Activated CD8-positive, alpha-beta memory T cell treated with anti-CD3 and anti-CD28 coated beads, Interleukin-2, amount 50 U/mL, for 1 hour (primary cell): Measurements from ENCODE around the gene CHD8.
"Not testable (repeated sequence)": the region's sequence is repeated elsewhere in the genome, so short reads cannot be mapped to it uniquely, and the experiment has no call there.

Source experiments
- DNase-seq: peaks from one replicate; pipeline ENCODE4 v3.0.0-alpha.2; 2020; ENCODE audit errors: extremely low read depth

Gene CHD8

DNA sequence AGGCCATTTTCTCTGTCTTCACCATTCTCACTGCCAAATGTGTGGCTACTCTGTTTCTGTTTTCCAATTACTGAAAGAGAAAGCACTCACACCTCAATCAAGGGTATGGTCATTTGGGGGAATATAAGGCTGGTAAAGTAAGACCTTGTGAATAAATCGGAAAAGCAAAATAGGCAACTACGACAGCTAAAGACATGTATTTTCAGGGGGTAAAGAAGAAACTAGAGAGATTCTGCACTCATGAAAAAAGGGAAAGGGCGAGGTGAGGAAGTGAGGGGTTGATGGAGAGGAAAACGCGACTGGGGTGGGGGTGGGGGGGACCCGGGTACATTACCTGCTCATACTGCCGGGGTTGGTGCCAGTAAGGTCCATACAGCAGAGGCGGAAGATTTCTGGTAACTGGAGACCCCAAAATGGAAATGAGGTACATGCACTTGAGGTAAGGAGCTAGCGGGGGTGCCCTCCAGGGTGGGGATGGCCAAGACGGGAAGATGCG lies 19.3 kb downstream of the CHD8 start:
- DNase-seq: no peak

DNA sequence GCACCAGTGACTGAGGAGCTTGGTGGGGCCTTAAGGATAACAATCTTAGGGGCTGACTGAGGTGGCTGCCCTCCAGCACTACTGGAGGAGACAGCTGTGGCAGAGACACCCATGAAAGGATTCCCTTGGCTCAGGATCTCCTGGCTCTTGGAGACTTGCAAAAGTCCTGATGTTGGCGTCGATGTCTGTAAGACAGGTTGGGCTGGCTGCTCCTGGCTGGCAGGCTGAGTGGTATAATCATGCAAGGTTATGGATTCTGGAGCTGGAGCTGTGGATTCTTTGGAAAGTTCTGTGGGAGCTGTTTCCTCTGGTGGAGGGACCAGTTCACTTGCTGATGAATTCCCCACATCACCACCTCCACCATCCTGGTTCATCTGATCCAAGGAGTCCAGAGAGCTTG lies 24.8 kb downstream of the CHD8 start:
- no peak for DNase-seq

DNA sequence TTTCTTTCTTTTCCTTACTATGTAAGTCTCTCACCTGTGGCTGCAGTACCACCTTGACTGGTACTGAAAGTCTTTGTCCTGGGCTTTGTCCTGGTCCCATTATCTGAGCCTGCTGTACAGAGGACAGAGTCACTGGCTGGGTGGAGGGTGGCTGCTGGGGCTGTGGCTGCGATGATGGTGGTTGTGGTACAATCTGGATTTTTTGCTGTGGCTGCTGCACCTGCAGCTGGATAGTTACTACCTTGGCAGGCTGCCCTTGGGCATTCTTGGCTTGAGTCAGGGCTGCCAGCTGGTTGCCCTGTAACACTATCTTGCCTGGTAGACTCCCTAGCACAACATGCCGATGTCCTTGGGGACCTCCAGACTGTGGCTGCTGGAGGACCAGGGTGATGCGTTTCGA lies 27.0 kb downstream of the CHD8 start:
- no peak for DNase-seq

DNA sequence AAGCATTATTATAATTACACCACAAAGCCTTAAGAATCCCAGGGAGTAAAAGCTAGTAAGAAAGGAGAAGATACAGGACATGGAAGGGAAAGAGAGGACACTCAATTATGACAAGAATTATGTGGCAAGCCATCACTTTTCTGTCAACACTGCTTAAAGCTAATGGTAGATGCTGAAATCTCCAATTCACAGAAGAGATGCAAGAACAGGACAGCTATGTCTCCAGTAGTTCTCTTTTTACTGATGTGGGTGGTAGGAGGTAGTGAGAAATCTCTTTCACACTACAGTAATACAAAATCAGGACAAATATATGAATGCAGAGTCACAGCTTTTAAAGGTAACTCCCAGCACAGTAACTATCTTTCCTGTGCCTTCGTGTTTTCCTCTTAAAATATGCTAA lies 29.2 kb downstream of the CHD8 start:
- DNase-seq: no peak

DNA sequence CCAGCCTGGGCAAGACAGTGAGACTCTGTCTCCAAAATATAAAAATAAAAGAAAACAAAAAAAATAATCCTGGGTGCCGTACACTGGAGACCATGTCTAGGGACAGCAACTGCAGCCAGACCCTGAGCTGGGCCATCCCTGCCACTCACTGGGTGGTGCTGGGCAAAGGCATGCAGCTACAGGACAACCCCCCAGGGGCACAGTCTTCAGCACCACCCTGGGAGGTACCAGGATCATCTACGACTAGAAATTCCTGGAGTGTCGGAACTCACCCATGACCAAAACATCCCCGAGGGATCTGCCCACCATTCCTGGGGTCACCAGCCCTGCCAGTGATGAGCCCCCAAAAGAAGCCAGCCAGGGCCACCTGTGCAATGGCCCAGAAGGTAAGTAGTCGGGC lies 36.4 kb downstream of the CHD8 start:
- no peak for DNase-seq

DNA sequence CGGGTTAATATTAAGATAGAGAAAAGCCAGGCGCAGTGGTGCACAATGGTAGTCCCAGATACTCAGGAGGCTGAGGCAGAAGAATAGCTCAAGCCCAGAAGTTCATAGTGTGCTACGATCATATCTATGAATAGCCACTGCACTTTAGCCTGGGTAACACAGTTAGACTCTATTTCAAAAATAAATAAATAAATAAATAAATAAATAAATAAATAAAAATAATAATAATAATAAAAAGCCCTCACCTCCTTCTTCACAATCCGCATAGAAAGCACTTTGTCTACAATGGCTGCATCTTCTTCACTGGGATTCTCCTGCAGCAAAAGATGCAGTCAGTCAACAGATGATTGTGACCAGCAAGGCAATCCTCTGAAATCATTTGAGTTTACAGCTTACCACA lies 40.6 kb downstream of the CHD8 start:
- DNase-seq: no peak

DNA sequence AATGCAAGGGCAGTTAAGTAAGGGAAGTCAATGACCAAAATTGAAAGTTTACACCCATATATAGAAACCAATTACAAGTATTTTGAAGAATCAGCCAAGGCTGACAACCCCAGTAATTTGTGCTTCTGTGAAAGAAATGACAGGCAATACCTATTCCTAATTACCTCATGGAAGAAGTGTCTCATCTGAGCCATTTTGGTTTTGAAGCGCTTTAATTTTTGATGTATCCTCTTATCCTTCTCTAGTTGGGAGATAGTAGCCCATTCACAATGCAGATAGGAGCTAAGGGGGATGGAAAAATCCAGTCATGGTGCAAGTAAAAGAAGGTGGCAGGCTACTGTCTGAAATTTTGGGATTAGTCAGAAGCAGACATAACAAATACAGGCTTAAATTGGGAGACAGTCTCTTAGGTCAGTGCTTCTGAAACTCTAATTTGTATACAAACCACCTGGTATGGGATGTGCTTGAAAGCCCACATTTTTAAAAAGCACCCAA lies 41.7 kb downstream of the CHD8 start:
- DNase-seq: no peak

DNA sequence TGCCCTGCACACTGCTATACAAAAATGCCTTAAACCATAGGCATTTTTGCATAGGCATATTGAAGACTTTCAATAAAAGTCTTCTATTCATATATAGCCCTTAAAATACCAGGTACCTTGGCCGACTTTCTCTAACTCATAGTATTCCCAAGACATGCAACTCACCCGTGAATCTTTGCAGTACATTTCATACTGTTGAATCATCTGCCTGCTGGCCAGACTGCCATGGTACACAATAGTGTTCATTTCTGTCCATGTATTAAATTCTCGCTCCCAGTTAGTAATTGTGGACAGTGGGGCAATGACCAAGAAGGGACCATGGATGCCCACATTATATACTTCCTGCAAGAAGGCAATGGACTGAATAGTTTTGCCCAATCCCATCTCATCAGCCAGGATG lies 47.8 kb downstream of the CHD8 start:
- DNase-seq: no peak

DNA sequence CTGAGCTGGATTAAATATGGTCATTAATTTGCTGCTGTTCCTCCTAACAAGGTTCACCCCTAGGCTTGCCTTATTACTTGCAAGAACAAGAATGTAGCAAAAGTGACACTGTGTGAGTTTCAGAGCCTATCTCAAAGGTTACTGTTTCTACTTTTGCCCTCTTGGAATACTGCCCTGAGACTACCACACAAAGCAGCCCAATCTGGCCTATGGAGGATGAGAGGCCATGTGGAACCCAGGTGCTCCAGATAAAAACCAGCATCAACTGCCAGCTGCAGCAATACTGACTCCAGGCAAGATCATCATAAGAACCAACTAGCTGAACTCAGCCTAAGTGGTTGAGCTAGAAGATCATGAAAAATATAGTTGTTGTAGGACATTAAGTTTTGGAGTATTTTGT lies 49.7 kb downstream of the CHD8 start:
- DNase-seq: no peak

DNA sequence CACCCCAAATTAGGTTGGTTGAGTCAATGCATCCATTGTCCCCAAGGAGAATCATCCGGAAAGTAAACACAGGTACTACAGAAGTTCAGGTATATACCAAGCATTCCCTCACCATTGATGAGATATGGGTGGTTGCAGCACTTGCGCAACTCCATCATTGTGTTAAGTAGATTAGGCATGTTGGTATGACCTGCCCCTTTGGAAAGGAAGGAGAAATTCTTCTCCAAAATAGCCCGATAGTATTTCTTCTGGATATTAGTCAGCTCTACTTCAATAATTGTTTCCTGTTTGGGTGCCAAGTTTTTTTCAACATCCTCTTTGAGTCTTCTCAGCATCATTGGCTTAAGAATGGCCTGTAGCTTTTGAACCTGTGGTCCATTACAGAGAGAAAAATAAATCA lies 50.8 kb downstream of the CHD8 start:
- DNase-seq: no peak

DNA sequence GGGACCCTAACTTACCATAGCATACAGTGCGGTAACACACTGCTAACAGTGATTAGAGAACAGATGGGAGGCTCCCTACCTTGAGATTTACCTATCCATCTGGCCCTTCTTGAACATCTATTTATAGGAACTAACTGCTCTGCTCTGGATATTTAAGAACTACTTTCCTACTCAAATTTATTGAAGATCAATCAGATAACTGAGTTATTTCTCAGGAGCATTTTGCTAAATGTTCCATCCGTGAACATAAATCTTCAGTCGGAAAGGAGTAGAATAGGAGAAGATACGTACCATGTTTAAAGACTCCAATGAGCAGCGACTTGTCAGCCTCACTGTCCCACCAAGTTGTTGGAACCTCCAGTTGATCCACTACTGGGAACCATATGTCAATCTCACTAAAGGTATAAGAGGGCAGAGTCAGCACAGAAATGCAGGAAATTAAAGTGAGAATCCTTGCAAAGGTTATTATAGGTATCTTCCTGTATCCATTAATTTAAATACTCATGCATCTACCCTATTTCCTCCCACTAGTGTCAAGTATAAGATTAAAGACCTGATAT lies 56.5 kb downstream of the CHD8 start:
- DNase-seq: no peak

DNA sequence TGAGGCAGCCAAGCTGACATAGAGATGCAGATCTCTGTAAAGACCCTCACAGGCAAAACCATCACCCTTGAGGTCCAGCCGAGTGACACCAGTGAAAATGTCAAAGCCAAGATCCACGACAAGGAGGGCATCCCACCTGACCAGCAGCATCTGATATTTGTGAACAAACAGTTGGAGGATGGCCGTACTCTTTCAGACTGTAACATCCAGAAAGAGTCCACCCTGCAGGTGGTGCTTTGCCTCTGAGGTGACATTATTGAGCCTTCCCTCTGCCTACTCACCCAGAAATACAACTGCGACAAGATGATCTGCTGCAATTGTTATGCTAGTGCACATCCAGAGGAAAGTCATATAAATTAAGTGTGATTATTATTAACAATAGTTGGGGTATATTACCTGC lies 57.0 kb downstream of the CHD8 start:
- DNase-seq: no peak

DNA sequence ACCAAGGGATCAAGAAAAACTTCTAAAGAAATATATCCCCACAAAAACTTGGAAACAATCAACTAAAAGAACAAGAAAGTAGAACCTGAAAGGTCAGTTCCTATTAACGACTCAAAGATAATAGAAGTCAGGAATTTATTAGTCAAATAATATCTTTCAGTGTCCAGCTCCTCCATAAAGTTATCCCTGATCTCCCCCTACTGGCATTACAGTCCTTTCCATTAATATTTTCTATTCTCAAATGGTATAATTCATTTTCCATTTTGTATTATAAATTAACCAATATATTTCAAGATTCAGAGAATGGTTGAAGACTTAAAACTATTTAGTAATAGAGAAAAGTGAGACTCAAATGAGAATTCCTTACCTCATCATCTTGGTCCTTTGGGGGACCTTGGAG lies 60.5 kb downstream of the CHD8 start:
- no peak for DNase-seq

DNA sequence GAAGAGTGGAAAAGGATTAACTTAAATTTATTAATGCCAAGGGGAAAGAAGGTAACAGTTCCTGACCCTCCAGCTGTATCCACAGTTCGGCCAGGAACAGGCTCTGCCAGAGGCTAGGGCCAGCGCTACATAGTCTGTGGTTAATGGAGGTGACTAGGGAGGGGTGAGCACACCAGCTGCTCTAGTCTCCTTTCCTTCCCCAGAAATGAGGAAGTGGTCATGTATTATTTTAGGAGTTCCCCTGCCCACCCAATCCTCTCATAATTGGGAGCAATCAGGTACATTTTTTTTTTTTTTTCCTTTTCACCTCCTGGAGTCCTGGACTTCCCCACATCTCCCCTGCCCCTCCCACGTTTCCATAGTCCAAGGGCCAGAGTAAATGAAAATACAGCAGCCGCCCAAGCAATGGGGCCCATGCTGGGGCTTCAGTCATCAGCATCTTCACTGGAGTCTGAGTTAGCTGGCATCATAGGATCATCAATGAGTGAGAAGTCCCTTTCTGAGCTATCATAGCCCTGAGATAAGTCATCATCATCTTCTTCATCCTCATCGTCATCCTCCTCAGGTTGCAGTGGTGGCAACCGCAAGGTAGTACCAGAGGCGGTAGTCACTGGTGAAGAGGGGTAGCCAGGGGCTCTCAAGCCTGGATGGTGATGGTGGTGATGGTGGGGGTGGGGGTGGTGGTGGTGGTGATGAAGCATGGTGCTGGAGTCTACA lies 70.6 kb downstream of the CHD8 start:
- DNase-seq: no peak

DNA sequence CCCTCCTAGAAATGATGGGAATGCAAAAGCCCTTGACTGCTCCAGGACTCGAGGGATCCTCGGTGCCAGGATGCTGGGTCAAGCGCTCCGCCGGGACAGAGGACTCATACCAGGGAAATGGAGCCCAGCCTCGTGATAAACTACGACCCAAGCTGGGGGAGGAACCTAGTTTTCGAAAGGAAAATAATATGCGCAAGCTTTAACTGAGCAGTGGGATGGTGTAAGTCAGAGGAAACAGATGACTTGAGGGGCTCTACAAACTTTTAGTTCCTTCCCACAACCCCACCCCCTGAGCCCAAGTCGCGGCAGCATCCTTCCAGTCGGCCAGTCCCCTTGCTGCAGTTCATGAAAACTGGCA lies 71.5 kb downstream of the CHD8 start:
- no peak for DNase-seq

DNA sequence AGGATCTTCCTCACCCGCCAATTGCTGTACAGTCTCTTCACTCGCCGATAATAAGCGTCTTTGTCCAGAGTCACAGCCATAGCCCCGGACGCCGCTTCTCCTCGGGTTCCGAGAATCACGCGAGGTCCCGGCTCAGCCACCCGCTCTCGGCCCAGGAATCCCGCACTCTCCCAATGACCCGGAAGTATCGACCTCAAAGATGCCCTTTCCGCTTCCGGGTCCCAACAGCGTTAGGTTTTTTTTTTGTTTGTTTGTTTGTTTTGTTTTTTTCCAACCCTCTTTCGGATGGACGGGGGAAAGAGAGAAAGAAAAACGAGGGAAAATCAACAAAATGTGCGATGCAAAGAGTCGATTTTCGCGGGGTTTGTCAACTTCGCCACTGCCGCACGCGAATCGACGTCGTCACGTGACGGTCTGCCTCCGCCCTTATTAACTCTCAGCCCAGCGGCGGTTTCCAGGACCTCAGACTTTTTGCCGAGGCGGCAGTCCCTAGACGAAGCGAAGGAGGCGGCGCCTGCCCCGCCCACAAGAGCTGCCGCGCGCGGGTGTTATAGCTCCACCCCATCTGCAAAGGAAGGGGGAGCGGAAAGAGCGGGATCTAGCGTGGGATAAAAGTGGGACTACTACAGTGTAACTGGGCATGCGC lies 72.0 kb downstream of the CHD8 start, which contains the start of gene SUPT16H:
Gene SUPT16H (minus strand): TSS at position 172 of the 646 bp plus-strand sequence. CDS start 92 bp downstream, at position 80.
- DNase-seq: peak; percentile 79

DNA sequence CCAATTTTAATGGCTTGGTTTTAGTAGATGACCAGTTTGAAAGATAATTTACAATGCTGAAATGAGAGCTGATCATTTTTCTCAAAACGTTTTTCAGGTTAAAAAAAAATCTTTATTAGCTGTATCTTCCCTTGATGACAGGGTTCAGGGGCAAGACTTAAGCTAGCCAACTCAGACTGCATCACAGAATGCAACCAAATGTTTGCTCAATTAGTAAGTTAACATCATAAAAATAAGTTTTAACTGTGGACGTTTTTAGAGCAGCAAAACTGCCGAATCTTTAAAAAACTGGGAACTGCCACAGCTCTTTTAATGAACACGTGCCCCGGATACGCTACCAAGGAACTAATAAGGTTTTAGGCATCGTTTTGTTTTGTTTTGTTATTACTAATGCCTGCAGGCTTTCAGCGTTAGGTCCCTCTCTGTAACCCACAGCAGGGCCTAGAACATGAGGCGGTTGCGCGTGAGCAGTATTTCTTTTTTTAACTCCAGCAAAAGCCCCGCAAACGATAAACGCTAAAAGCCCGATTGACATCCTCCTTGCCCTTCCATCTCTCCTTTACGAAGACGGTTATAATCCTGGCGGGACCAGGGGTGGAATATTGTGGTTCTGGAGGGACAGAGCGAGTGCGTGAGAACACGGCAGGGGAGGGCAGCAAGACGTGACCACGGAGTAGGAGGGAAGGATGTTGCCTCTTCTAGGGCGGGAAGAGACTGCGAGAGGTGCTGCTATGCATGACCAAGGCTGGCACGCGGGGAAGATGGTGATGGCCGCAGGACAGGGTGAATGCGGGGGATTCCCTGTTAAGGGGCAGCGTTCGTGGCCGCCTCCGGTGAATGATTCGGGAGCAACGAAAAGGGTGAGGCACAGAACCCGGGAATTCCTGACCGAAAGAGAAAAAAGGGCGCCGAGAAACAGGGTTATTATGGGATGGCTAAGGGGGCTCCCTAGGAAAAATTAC lies 72.8 kb downstream of the CHD8 start:
- peak; percentile 3 for DNase-seq

DNA sequence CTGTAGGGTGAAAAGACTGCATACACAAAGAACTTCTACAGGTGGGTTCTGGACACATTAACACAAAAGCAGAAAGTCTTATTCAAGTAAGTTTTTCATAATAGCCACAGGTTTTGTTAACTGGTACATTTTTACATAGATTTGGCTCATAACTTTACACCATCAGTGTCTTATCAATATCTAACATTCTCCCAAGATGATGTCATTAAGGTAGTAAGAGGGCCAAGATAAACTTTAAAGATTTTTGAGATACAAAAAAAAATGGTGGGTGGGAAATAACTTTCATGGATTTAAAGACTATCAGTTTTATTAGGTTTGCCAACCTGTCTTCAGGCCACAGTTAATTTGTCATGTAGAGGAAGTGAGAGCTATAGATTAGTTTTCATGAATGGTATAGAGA lies 73.8 kb downstream of the CHD8 start:
- DNase-seq: no peak

DNA sequence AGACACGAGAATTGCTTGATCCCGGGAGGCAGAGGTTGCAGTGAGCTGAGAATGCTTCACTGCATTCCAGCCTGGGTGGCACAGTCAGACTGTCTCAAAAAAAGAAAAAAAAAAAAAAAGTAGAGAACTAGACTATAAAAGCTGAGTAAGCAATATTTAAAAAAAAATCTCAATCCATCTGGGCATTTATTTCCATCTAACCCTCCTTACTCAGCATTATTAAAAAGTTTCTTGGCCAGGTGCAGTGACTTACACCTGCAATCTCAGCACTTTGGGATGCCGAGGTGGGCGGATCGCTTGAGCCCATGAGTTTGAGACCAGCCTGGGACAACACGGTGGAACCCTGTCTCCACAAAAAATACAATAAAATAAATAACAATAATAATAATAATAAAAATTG lies 76.6 kb downstream of the CHD8 start:
- no peak for DNase-seq

DNA sequence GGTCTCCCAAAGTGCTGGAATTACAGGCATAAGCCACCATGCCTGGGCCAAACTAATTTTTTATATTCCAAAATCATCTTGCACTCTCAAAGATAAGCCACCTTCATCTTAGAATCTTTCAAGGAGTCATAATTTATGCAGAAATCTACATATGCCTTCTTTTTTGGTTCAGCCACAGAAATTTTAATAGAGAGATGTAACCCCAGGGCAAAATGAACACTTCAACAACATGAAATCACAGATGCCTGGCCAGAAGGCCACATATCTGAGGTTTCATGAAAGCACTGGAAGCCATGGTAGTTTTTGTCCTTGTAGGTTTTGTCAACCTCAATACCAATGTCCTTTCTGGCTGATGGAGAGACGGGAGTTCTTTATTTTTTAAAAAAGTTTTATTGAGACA lies 81.9 kb downstream of the CHD8 start:
- no peak for DNase-seq

DNA sequence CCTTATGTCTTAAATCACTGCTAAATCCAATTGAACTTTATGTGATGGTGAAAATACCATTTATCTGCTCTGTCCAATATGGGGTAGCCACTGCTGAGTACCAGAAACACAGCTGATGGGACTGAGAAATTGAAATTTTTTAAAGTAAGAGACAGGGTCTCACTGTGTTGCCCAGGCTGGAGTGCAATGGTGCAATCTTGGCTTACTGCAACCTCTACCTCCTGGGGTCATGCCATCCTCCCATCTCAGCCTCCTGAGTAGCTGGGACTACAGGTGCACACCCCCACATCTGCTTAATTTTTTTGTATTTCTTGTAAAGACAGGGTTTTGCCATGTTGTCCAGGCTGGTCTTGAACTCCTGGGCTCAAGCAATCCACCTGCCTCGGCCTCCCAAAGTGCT lies 83.1 kb downstream of the CHD8 start:
- DNase-seq: not testable (repeated sequence)
